HG02678 (cell line): ENCODE measurements around the gene LRRC4C.

ENCODE experiments used
- ATAC-seq: cut with Tn5 transposase; IDR thresholded peaks from one replicate; pipeline ENCODE4 v1.9.1; 2021; ENCODE audit warnings: mild to moderate bottlenecking, moderate library complexity; ENCODE audit not compliant: unreplicated experiment

Gene LRRC4C

GRCh38 chr11:40271361-40271760, 1188.1 kb downstream of the LRRC4C start:
- no peak for ATAC-seq

- no peak for ATAC-seq
Measured at GRCh38 chr11:40269865-40270264, 1189.6 kb downstream of the LRRC4C start.

- ATAC-seq, result no peak
Measured at GRCh38 chr11:40268551-40268950, 1190.9 kb downstream of the LRRC4C start.

GRCh38 chr11:40255457-40255856, 1204.0 kb downstream of the LRRC4C start:
- ATAC-seq, result no peak

GRCh38 chr11:40253166-40253565, 1206.3 kb downstream of the LRRC4C start:
- ATAC-seq, result no peak

- ATAC-seq, result no peak
Measured at GRCh38 chr11:40252236-40252635, 1207.2 kb downstream of the LRRC4C start.

GRCh38 chr11:40246983-40247382, 1212.5 kb downstream of the LRRC4C start:
- ATAC-seq, result no peak

- ATAC-seq, result peak; percentile 96
Measured at GRCh38 chr11:40241524-40242051, 1217.9 kb downstream of the LRRC4C start.

- ATAC-seq, result no peak
Measured at GRCh38 chr11:40240284-40240683, 1219.2 kb downstream of the LRRC4C start.

GRCh38 chr11:40236526-40236925, 1222.9 kb downstream of the LRRC4C start:
- no peak for ATAC-seq

GRCh38 chr11:40235841-40236240, 1223.6 kb downstream of the LRRC4C start:
- no peak for ATAC-seq

GRCh38 chr11:40230821-40231220, 1228.6 kb downstream of the LRRC4C start:
- no peak for ATAC-seq

- ATAC-seq, result no peak
Measured at GRCh38 chr11:40228662-40229061, 1230.8 kb downstream of the LRRC4C start.

GRCh38 chr11:40227730-40228129, 1231.7 kb downstream of the LRRC4C start:
- ATAC-seq, result no peak

GRCh38 chr11:40226654-40227053, 1232.8 kb downstream of the LRRC4C start:
- ATAC-seq, result no peak

GRCh38 chr11:40223596-40224330, 1235.7 kb downstream of the LRRC4C start:
- ATAC-seq, result no peak

GRCh38 chr11:40219401-40219800, 1240.1 kb downstream of the LRRC4C start:
- ATAC-seq, result no peak

- ATAC-seq, result no peak
Measured at GRCh38 chr11:40215556-40215955, 1243.9 kb downstream of the LRRC4C start.

- no peak for ATAC-seq
Measured at GRCh38 chr11:40207416-40207815, 1252.0 kb downstream of the LRRC4C start.

- no peak for ATAC-seq
Measured at GRCh38 chr11:40204228-40204627, 1255.2 kb downstream of the LRRC4C start.

GRCh38 chr11:40203606-40204005, 1255.8 kb downstream of the LRRC4C start:
- ATAC-seq, result no peak

GRCh38 chr11:40202589-40203270, 1256.7 kb downstream of the LRRC4C start:
- no peak for ATAC-seq
